HEK293 (cell line): ENCODE measurements around the gene TP73.

Experiments
- SCRT1 ChIP-seq: fragments of 450-650 bp; formaldehyde crosslinking; IDR thresholded peaks from 2 replicates; pipeline ENCODE4 v1.5.1; 2016; ENCODE audit warnings: missing biosample characterization, missing genetic modification characterization, borderline replicate concordance
- ZBTB48 ChIP-seq: fragments of 450-650 bp; formaldehyde crosslinking; IDR thresholded peaks from 2 replicates; pipeline ENCODE4 v1.5.1; 2016; ENCODE audit warnings: missing biosample characterization, missing genetic modification characterization
- ZNF138 ChIP-seq: fragments of 450-650 bp; formaldehyde crosslinking; IDR thresholded peaks from 2 replicates; pipeline ENCODE4 v1.5.1; 2016; ENCODE audit warnings: missing biosample characterization, missing genetic modification characterization, borderline replicate concordance
- ZNF146 ChIP-seq: fragments of 450-650 bp; formaldehyde crosslinking; IDR thresholded peaks from 2 replicates; pipeline ENCODE4 v1.5.1; 2016; ENCODE audit warnings: missing biosample characterization, missing genetic modification characterization
- ZNF221 ChIP-seq: fragments of 450-650 bp; formaldehyde crosslinking; IDR thresholded peaks from 2 replicates; pipeline ENCODE4 v1.5.1; 2017; ENCODE audit warnings: missing biosample characterization, missing genetic modification characterization, borderline replicate concordance
- ZNF302 ChIP-seq: fragments of 450-650 bp; formaldehyde crosslinking; IDR thresholded peaks from 2 replicates; pipeline ENCODE4 v1.5.1; 2016; ENCODE audit warnings: missing biosample characterization, missing genetic modification characterization, low read depth
- ZNF324 ChIP-seq: fragments of 450-650 bp; formaldehyde crosslinking; IDR thresholded peaks from 2 replicates; pipeline ENCODE4 v1.5.1; 2016; ENCODE audit warnings: missing biosample characterization, missing genetic modification characterization
- ZNF366 ChIP-seq: fragments of 450-650 bp; formaldehyde crosslinking; conservative IDR thresholded peaks from 2 replicates; pipeline ENCODE4 v1.5.1; 2016; ENCODE audit warnings: missing biosample characterization, missing genetic modification characterization
- ZNF394 ChIP-seq: fragments of 450-650 bp; formaldehyde crosslinking; IDR thresholded peaks from 2 replicates; pipeline ENCODE4 v1.5.1; 2016; ENCODE audit warnings: missing biosample characterization, missing genetic modification characterization, mild to moderate bottlenecking, moderate library complexity, borderline replicate concordance
- ZNF48 ChIP-seq: fragments of 450-650 bp; formaldehyde crosslinking; IDR thresholded peaks from 2 replicates; pipeline ENCODE4 v1.5.1; 2016; ENCODE audit warnings: missing biosample characterization, missing genetic modification characterization
- ZNF629 ChIP-seq: fragments of 450-650 bp; formaldehyde crosslinking; IDR thresholded peaks from 2 replicates; pipeline ENCODE4 v1.5.1; 2017; ENCODE audit warnings: missing biosample characterization, missing genetic modification characterization
- ZNF785 ChIP-seq: fragments of 450-650 bp; formaldehyde crosslinking; IDR thresholded peaks from 2 replicates; pipeline ENCODE4 v1.5.1; 2016; ENCODE audit warnings: missing biosample characterization, missing genetic modification characterization
- ZSCAN16 ChIP-seq: fragments of 450-650 bp; formaldehyde crosslinking; IDR thresholded peaks from 2 replicates; pipeline ENCODE4 v1.5.1; 2016; ENCODE audit warnings: missing biosample characterization, missing genetic modification characterization
- TF ChIP-seq, protein P1 (sequence below): fragments of 450-650 bp; formaldehyde crosslinking; IDR thresholded peaks from 2 replicates; pipeline ENCODE4 v1.5.1; 2016; ENCODE audit warnings: missing biosample characterization, missing genetic modification characterization
- TF ChIP-seq, protein P2 (sequence below): fragments of 450-650 bp; formaldehyde crosslinking; IDR thresholded peaks from 2 replicates; pipeline ENCODE4 v1.5.1; 2016; ENCODE audit warnings: missing biosample characterization, missing genetic modification characterization, borderline replicate concordance
- TF ChIP-seq, protein P3 (sequence below): fragments of 450-650 bp; formaldehyde crosslinking; IDR thresholded peaks from 2 replicates; pipeline ENCODE4 v1.5.1; 2016; ENCODE audit warnings: missing biosample characterization, missing genetic modification characterization, low read depth
- TF ChIP-seq, protein P4 (sequence below): IDR thresholded peaks from 2 replicates; pipeline ENCODE4 v1.6.1; 2011; ENCODE audit warnings: mild to moderate bottlenecking, low read depth, low read length, borderline replicate concordance
- TF ChIP-seq, protein P5 (sequence below): fragments of 450-650 bp; formaldehyde crosslinking; conservative IDR thresholded peaks from 2 replicates; pipeline ENCODE4 v1.5.1; 2016; ENCODE audit warnings: low read depth, missing biosample characterization, missing genetic modification characterization
- TF ChIP-seq, protein P6 (sequence below): fragments of 450-650 bp; formaldehyde crosslinking; IDR thresholded peaks from 2 replicates; pipeline ENCODE4 v1.5.1; 2016; ENCODE audit warnings: missing biosample characterization, missing genetic modification characterization

TP73 gene

DNA sequence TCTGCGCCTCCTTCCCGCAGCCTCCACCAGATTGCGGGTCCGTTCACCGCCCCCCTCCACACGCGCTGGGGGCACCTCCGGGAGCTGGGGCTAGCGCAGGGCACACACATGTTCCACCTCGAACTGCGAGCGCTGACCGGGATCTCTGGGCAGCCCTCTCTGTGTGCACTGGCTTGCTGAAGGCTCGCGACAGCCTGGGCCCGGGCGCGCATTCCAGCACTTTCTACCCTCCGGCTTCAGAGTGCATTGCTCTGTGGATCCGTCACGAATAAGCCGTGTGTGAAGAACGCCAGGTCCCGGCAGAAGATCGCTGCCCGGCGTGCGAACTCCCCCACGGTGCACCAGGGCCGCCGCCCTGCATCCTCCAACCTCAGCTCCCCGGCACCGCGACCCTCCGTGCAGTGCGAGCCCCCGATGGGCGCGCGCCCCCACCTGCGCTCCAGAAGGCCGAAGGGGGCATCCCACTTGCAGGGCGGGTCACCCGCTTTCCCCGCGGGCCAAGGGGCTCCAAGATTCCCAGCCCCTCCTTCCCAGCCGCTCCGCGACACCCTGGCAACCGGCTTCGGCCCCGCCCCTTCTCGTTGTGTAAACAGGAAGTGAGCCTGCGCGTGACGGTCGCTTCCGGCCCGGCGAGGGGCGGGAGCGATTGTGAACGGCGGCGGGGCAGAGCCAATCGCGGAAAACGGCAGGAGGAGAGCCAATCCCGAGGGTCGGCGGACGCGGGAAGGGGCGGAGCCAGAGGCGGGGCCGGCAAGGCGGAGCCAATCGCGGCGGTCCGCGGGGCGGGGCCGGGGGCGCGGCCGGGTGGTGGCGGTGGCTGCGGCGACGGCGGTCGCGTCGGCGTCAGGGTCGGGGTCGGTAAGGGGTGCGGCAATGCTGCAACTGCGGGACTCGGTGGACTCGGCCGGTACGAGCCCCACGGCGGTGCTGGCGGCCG lies 27.8 kb upstream of the TP73 start, which contains the start of gene TPRG1L (continued):
- TF ChIP-seq, protein P1, sequence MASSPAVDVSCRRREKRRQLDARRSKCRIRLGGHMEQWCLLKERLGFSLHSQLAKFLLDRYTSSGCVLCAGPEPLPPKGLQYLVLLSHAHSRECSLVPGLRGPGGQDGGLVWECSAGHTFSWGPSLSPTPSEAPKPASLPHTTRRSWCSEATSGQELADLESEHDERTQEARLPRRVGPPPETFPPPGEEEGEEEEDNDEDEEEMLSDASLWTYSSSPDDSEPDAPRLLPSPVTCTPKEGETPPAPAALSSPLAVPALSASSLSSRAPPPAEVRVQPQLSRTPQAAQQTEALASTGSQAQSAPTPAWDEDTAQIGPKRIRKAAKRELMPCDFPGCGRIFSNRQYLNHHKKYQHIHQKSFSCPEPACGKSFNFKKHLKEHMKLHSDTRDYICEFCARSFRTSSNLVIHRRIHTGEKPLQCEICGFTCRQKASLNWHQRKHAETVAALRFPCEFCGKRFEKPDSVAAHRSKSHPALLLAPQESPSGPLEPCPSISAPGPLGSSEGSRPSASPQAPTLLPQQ, result 0 out of 2 replicates have a peak, but pooled peaks have one; percentile 31
- no peak for TF ChIP-seq ZNF324
- TF ChIP-seq SCRT1 (tag by site-specific recombination), result no peak
- no peak for TF ChIP-seq ZNF366
- TF ChIP-seq ZNF302 (tag by site-specific recombination), result no peak
- TF ChIP-seq, protein P2, sequence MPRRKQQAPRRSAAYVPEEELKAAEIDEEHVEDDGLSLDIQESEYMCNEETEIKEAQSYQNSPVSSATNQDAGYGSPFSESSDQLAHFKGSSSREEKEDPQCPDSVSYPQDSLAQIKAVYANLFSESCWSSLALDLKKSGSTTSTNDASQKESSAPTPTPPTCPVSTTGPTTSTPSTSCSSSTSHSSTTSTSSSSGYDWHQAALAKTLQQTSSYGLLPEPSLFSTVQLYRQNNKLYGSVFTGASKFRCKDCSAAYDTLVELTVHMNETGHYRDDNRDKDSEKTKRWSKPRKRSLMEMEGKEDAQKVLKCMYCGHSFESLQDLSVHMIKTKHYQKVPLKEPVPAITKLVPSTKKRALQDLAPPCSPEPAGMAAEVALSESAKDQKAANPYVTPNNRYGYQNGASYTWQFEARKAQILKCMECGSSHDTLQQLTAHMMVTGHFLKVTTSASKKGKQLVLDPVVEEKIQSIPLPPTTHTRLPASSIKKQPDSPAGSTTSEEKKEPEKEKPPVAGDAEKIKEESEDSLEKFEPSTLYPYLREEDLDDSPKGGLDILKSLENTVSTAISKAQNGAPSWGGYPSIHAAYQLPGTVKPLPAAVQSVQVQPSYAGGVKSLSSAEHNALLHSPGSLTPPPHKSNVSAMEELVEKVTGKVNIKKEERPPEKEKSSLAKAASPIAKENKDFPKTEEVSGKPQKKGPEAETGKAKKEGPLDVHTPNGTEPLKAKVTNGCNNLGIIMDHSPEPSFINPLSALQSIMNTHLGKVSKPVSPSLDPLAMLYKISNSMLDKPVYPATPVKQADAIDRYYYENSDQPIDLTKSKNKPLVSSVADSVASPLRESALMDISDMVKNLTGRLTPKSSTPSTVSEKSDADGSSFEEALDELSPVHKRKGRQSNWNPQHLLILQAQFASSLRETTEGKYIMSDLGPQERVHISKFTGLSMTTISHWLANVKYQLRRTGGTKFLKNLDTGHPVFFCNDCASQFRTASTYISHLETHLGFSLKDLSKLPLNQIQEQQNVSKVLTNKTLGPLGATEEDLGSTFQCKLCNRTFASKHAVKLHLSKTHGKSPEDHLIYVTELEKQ (tag by site-specific recombination), result no peak
- no peak for TF ChIP-seq ZNF138
- TF ChIP-seq ZNF221 (tag by site-specific recombination), result no peak
- TF ChIP-seq, protein P3, sequence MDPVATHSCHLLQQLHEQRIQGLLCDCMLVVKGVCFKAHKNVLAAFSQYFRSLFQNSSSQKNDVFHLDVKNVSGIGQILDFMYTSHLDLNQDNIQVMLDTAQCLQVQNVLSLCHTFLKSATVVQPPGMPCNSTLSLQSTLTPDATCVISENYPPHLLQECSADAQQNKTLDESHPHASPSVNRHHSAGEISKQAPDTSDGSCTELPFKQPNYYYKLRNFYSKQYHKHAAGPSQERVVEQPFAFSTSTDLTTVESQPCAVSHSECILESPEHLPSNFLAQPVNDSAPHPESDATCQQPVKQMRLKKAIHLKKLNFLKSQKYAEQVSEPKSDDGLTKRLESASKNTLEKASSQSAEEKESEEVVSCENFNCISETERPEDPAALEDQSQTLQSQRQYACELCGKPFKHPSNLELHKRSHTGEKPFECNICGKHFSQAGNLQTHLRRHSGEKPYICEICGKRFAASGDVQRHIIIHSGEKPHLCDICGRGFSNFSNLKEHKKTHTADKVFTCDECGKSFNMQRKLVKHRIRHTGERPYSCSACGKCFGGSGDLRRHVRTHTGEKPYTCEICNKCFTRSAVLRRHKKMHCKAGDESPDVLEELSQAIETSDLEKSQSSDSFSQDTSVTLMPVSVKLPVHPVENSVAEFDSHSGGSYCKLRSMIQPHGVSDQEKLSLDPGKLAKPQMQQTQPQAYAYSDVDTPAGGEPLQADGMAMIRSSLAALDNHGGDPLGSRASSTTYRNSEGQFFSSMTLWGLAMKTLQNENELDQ, result no peak
- TF ChIP-seq, protein P4, sequence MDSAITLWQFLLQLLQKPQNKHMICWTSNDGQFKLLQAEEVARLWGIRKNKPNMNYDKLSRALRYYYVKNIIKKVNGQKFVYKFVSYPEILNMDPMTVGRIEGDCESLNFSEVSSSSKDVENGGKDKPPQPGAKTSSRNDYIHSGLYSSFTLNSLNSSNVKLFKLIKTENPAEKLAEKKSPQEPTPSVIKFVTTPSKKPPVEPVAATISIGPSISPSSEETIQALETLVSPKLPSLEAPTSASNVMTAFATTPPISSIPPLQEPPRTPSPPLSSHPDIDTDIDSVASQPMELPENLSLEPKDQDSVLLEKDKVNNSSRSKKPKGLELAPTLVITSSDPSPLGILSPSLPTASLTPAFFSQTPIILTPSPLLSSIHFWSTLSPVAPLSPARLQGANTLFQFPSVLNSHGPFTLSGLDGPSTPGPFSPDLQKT, result peak; percentile 56; the same call in 1 of the 2 replicates
- TF ChIP-seq ZNF394 (tag by site-specific recombination), result no peak
- TF ChIP-seq ZSCAN16 (tag by site-specific recombination), result no peak
- no peak for TF ChIP-seq ZNF785 (tag by site-specific recombination)
- peak; percentile 38; the same call in 1 of the 2 replicates for TF ChIP-seq ZBTB48
- TF ChIP-seq ZNF629 (tag by site-specific recombination), result peak; percentile 56; the same call in 1 of the 2 replicates
- TF ChIP-seq ZNF146, result no peak
- TF ChIP-seq, protein P5, sequence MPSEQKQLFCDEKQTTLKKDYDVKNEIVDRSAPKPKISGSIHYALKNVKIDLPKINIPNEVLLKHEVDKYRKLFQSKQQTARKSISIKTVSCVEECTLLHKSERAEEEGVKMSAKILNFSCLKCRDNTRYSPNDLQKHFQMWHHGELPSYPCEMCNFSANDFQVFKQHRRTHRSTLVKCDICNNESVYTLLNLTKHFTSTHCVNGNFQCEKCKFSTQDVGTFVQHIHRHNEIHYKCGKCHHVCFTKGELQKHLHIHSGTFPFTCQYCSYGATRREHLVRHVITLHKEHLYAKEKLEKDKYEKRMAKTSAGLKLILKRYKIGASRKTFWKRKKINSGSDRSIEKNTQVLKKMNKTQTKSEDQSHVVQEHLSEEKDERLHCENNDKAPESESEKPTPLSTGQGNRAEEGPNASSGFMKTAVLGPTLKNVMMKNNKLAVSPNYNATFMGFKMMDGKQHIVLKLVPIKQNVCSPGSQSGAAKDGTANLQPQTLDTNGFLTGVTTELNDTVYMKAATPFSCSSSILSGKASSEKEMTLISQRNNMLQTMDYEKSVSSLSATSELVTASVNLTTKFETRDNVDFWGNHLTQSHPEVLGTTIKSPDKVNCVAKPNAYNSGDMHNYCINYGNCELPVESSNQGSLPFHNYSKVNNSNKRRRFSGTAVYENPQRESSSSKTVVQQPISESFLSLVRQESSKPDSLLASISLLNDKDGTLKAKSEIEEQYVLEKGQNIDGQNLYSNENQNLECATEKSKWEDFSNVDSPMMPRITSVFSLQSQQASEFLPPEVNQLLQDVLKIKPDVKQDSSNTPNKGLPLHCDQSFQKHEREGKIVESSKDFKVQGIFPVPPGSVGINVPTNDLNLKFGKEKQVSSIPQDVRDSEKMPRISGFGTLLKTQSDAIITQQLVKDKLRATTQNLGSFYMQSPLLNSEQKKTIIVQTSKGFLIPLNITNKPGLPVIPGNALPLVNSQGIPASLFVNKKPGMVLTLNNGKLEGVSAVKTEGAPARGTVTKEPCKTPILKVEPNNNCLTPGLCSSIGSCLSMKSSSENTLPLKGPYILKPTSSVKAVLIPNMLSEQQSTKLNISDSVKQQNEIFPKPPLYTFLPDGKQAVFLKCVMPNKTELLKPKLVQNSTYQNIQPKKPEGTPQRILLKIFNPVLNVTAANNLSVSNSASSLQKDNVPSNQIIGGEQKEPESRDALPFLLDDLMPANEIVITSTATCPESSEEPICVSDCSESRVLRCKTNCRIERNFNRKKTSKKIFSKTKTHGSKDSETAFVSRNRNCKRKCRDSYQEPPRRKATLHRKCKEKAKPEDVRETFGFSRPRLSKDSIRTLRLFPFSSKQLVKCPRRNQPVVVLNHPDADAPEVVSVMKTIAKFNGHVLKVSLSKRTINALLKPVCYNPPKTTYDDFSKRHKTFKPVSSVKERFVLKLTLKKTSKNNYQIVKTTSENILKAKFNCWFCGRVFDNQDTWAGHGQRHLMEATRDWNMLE, result 0 out of 2 replicates have a peak, but pooled peaks have one; percentile 39
- TF ChIP-seq, protein P6, sequence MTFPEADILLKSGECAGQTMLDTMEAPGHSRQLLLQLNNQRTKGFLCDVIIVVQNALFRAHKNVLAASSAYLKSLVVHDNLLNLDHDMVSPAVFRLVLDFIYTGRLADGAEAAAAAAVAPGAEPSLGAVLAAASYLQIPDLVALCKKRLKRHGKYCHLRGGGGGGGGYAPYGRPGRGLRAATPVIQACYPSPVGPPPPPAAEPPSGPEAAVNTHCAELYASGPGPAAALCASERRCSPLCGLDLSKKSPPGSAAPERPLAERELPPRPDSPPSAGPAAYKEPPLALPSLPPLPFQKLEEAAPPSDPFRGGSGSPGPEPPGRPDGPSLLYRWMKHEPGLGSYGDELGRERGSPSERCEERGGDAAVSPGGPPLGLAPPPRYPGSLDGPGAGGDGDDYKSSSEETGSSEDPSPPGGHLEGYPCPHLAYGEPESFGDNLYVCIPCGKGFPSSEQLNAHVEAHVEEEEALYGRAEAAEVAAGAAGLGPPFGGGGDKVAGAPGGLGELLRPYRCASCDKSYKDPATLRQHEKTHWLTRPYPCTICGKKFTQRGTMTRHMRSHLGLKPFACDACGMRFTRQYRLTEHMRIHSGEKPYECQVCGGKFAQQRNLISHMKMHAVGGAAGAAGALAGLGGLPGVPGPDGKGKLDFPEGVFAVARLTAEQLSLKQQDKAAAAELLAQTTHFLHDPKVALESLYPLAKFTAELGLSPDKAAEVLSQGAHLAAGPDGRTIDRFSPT (tag by site-specific recombination), result no peak
- no peak for TF ChIP-seq ZNF48
